Gastrocnemius medialis (tissue), 4 donors: ENCODE measurements around the gene DUSP16. TPM values are rescaled to one million over a fixed set of nuclear protein-coding genes. Genes with fewer than 3 reads are reported as not detected.

Experiments
- ATAC-seq, 2 donors: fragments of 150-250 bp; one replicate each; pipeline ENCODE4 v1.9.1; 2016
- DNase-seq, 2 donors: peaks; one replicate each; pipeline ENCODE4 v3.0.0-alpha.2; 2019
- H3K27ac ChIP-seq, 4 donors: fragments of 200-600 bp; sonication (generic); 1 replicate in 1 of 4; 2 replicates in 3 of 4; pipeline ENCODE4 v1.5.1; 2016 to 2018; ENCODE audit warnings: mild to moderate bottlenecking in 2 of 4, moderate library complexity in 1 of 4
- H3K27me3 ChIP-seq, 3 donors: fragments of 200-600 bp; sonication (generic) in 2 of 3; 1 replicate in 1 of 3; 2 replicates in 2 of 3; pipeline versions ENCODE4 v1.5.1 to v1.6.0; 2016 to 2019; ENCODE audit warnings: mild to moderate bottlenecking in 1 of 3, moderate library complexity in 1 of 3
- H3K36me3 ChIP-seq, 2 donors: fragments of 200-600 bp; sonication (generic) in 1 of 2; one replicate each; pipeline ENCODE4 v1.5.1; 2017 to 2018
- H3K4me1 ChIP-seq, 2 donors: fragments of 200-600 bp; sonication (generic) in 1 of 2; one replicate each; pipeline ENCODE4 v1.5.1; 2016 to 2017; ENCODE audit warnings: mild to moderate bottlenecking in 2 of 2
- H3K4me3 ChIP-seq, 4 donors: fragments of 200-600 bp; sonication (generic) in 3 of 4; 1 replicate in 1 of 4; 2 replicates in 3 of 4; pipeline ENCODE4 v1.5.1; 2016 to 2019; ENCODE audit warnings: mild to moderate bottlenecking in 2 of 4
- H3K9me3 ChIP-seq, 3 donors: fragments of 200-600 bp; sonication (generic) in 2 of 3; 1 replicate in 1 of 3; 2 replicates in 2 of 3; pipeline ENCODE4 v1.5.1; 2016 to 2019
- POLR2A ChIP-seq, 2 donors: fragments of 450-650 bp; IDR thresholded peaks; one replicate each; pipeline ENCODE4 v1.6.1; 2017; ENCODE audit warnings: antibody characterized with exemption in 2 of 2, mild to moderate bottlenecking in 2 of 2, moderate library complexity in 2 of 2
- in situ Hi-C, 4 donors: fragments of 200-750 bp; cut with MboI; loops; one replicate each; pipeline versions ENCODE4 v1.15.0 to v1.8.0; 2017; ENCODE audit warnings: low sequenced_read_pairs in 4 of 4
- intact Hi-C: fragments of 100-400 bp; cut with DNase I; formaldehyde crosslinking; loops from one replicate; pipeline ENCODE4 v1.15.1; 2023; ENCODE audit warnings: low total_unique reads
- total RNA-seq, 4 donors: library from RNA; depleted of rRNA; stranded (reverse); fragments of >200 nt; gene quantifications; one replicate each; pipeline versions ENCODE4 v1.1.0 to v1.2.3, GENCODE V29; 2016
- TF ChIP-seq, protein P1 (sequence below), 5 experiments: fragments of 450-650 bp in 3 of 5; fragments of 200-600 bp in 2 of 5; sonication (generic) in 2 of 5; IDR thresholded peaks in 4 of 5; conservative IDR thresholded peaks in 1 of 5; 1 replicate in 4 of 5; 2 replicates in 1 of 5; pipeline ENCODE4 v1.5.1; 2016 to 2019; ENCODE audit warnings: antibody characterized with exemption in 5 of 5, mild to moderate bottlenecking in 3 of 5, moderate library complexity in 3 of 5

Gene DUSP16
- total RNA-seq, 4 donors from 2014 or later: 10.9 to 15.7 (median 13.3) TPM

DNA sequence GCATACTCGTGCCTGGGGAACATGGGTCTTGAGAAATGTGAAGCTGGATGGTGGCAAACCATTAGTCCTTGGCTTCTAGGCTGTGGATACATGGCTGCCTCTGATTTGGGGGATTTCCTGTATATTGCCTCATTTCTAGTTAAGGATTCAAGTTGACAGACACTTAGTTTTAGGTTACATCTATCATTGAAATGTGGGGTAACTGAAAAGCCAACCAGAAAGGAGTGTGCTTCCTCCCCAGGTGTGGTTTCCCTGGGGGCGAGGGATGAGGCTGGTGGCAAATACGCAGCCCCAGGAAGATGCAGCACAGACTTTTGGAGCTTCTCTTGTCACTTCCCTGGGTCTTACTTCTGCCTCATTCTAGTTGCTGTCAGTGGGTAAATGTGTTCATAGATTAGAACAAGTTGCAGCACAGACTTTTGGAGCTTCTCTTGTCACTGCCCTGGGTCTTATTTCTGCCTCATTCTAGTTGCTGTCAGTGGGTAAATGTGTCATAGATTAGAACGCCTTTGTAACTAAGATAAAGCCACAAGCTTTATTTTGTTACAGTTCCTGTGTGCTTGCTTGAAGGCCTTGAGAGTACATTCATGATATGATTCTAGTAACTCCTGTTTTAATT, 120.7 kb downstream of the DUSP16 start:
- in situ Hi-C loops: no loop called here
- TF ChIP-seq POLR2A (IDR thresholded peaks at IDR 0.05): no peak
- TF ChIP-seq, protein P1, sequence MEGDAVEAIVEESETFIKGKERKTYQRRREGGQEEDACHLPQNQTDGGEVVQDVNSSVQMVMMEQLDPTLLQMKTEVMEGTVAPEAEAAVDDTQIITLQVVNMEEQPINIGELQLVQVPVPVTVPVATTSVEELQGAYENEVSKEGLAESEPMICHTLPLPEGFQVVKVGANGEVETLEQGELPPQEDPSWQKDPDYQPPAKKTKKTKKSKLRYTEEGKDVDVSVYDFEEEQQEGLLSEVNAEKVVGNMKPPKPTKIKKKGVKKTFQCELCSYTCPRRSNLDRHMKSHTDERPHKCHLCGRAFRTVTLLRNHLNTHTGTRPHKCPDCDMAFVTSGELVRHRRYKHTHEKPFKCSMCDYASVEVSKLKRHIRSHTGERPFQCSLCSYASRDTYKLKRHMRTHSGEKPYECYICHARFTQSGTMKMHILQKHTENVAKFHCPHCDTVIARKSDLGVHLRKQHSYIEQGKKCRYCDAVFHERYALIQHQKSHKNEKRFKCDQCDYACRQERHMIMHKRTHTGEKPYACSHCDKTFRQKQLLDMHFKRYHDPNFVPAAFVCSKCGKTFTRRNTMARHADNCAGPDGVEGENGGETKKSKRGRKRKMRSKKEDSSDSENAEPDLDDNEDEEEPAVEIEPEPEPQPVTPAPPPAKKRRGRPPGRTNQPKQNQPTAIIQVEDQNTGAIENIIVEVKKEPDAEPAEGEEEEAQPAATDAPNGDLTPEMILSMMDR (IDR thresholded peaks at IDR 0.05 in 4 of 5, conservative IDR thresholded peaks at IDR 0.05 in 1 of 5): no peak

DNA sequence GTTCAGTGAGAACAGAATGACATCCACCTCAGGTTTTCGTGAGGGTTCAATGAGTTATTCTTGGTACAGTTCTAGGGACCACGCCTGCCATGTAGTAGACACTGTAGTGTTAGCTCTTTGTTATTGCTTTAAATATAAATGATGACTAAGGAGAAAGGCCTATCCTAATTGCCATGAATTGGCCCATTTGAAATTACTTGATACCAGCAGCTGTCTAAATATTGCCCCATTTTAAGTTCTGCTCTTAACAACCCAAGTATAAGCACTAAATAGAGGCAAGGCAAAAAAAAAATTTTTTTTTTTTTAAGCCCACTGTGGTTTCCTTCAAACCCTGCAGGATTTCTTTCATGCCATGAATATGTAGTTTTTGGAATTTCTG, 121.2 kb downstream of the DUSP16 start:
- in situ Hi-C loops: no loop called here
- Histone ChIP-seq H3K27me3 (no peaks in the 10 kb centered on the region), H3K27ac (peak overlapping the region in 3 of 4 donors; percentile 6 to 59 (median 55)), H3K36me3 (no peaks in the 10 kb centered on the region), H3K9me3 (no peaks in the 10 kb centered on the region), H3K4me1 (peaks cover 16 to 28% of the 10 kb centered on the region in 2 donors), H3K4me3 (no peak overlapping the region)
- intact Hi-C loops: no loop called here
- no peak for ATAC-seq
- TF ChIP-seq, protein P1 (IDR thresholded peaks at IDR 0.05 in 4 of 5, conservative IDR thresholded peaks at IDR 0.05 in 1 of 5): peak in 1 of 5 experiments; percentile 10
- TF ChIP-seq POLR2A (IDR thresholded peaks at IDR 0.05): no peak
- no peak for DNase-seq

More for the DNA sequence above, 120.7 kb downstream of the DUSP16 start:
- Histone ChIP-seq H3K36me3 (no peaks in the 10 kb centered on the region), H3K9me3 (no peaks in the 10 kb centered on the region), H3K27ac (peak overlapping the region; percentile 25 to 59 (median 56)), H3K4me3 (no peak overlapping the region), H3K4me1 (peaks cover 16 to 28% of the 10 kb centered on the region in 2 donors), H3K27me3 (no peaks in the 10 kb centered on the region)
- DNase-seq (no peak), ATAC-seq (no peak)
- intact Hi-C loops: no loop called here

DNA sequence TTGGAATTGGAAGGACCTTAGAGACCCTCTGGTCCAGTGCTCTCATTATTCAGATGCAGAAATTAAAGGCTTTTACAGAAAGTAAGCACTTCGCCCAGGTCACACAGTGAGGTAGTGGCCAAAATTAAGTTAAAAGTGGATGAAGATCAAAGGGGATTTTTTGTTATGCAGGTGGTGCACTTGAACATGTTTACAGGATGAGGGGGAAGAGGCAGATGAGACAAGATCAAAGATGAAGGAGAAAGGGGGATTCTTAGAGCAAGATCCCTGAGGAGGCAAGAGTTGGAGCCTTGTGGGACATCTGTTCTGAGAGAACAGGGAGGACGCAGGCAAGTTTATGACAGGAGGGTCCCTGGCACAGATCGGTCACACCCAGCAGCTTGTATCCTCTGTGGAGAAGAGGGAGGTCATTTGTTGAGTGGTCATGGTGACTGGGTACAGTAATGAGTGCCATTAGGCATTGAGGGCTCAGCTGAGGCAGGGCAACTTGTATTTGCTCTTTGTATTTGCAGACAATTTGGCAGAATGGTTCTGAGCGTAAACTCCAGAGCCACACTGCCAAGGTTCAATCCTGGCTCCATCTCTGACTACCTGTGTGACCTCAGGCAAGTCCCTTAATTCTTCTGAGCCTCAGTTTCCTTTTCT, 121.8 kb downstream of the DUSP16 start:
- Histone ChIP-seq H3K27me3 (no peaks in the 10 kb centered on the region), H3K27ac (no peak overlapping the region), H3K36me3 (no peaks in the 10 kb centered on the region), H3K9me3 (no peaks in the 10 kb centered on the region), H3K4me3 (no peak overlapping the region), H3K4me1 (peaks cover 16 to 28% of the 10 kb centered on the region in 2 donors)
- ATAC-seq (no peak), DNase-seq (no peak)
- TF ChIP-seq, protein P1 (IDR thresholded peaks at IDR 0.05 in 4 of 5, conservative IDR thresholded peaks at IDR 0.05 in 1 of 5): no peak
- TF ChIP-seq POLR2A (IDR thresholded peaks at IDR 0.05): no peak
- in situ Hi-C loops: no loop called here
- intact Hi-C loops: no loop called here

DNA sequence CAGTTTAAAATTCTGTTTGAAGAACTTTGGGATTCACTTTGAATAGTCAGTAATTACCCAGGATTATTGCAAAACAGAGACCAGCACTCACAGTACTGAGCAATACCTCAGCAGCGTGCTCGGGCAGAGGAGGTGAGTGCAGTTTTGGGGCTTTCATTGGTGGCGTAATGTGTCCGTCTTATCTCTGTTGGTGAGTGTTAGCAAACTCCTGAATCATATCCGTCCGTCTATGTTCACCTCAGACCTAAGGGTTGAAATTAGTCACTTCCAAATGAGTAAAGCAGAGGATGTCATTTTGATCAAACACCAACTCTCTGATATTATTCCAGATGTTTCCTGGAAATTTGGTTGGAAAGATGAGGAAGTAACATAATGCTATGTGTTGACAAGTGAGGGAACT, 123.0 kb downstream of the DUSP16 start:
- H3K27ac ChIP-seq: no peak overlapping the region
- H3K27me3 ChIP-seq: no peaks in the 10 kb centered on the region
- no peak overlapping the region for H3K4me3 ChIP-seq
- ATAC-seq (peak; percentile 55 to 70), DNase-seq (no peak)
- peaks cover 16 to 28% of the 10 kb centered on the region in 2 donors for H3K4me1 ChIP-seq
- no peaks in the 10 kb centered on the region for H3K36me3 ChIP-seq
- intact Hi-C loops (no loop called here), in situ Hi-C loops (no loop called here)
- TF ChIP-seq POLR2A (IDR thresholded peaks at IDR 0.05): no peak
- TF ChIP-seq, protein P1 (IDR thresholded peaks at IDR 0.05 in 4 of 5, conservative IDR thresholded peaks at IDR 0.05 in 1 of 5): no peak
- H3K9me3 ChIP-seq: no peaks in the 10 kb centered on the region
